A549 (cell line): Measurements from ENCODE around the gene RIMBP2. TPM values are rescaled to one million over a fixed set of nuclear protein-coding genes. Genes with fewer than 3 reads are reported as not detected.

ENCODE experiments used
- ATAC-seq, 2 experiments: fragments of 200-7000 bp in 1 of 2; fragments of >200 bp in 1 of 2; cut with Nextera tagmentation in 1 of 2; cut with Tn5 transposase in 1 of 2; 3 replicates each; pipeline versions ENCODE4 v1.8.0 to v1.9.1; 2018 to 2020; ENCODE audit warnings: mild to moderate bottlenecking in 1 of 2, moderate library complexity in 1 of 2
- CTCF ChIA-PET: fragments of 300-600 bp; sonication (Branson Sonifier 250); formaldehyde crosslinking; extraction: SDS; loops from one replicate; lab custom pipeline; 2021; ENCODE audit warnings: antibody characterized with exemption, inconsistent platforms; lab: Yijun Ruan, JAX
- POLR2A ChIA-PET: fragments of 350-600 bp; formaldehyde crosslinking; extraction: SDS; loops from one replicate; lab custom pipeline; 2021; ENCODE audit warnings: antibody characterized with exemption, inconsistent platforms; lab: Yijun Ruan, JAX
- DNase-seq, 2 experiments: peaks; one replicate each; pipeline versions ENCODE4 v3.0.0 to v3.0.0-alpha.2; 2011 to 2016; ENCODE audit warnings: low read depth in 1 of 2, low spot score in 1 of 2
- FAIRE-seq: peaks from 2 replicates; lab custom pipeline; 2011; peaks lifted over from hg19 to GRCh38; lab: Jason Lieb, UNC
- H3K27ac ChIP-seq, 2 experiments: fragments of >200 bp; sonication (Bioruptor Twin); formaldehyde crosslinking; 3 replicates each; pipeline ENCODE4 v1.5.1; 2016 to 2017
- H3K4me1 ChIP-seq: fragments of >200 bp; sonication (Bioruptor Twin); formaldehyde crosslinking; 3 replicates; pipeline ENCODE4 v1.6.1; 2016
- H3K4me2 ChIP-seq: fragments of >200 bp; sonication (Bioruptor Twin); formaldehyde crosslinking; 3 replicates; pipeline ENCODE4 v1.6.1; 2016
- H3K4me3 ChIP-seq: fragments of >200 bp; sonication (Bioruptor Twin); formaldehyde crosslinking; 3 replicates; pipeline ENCODE4 v1.5.1; 2016
- H3K9me3 ChIP-seq: fragments of >200 bp; sonication (Bioruptor Twin); formaldehyde crosslinking; 3 replicates; pipeline ENCODE4 v1.6.1; 2016
- ATOH8 ChIP-seq: fragments of 250-450 bp; sonication (Bioruptor Pico); IDR thresholded peaks from 2 replicates; pipeline ENCODE4 v1.5.0; 2020; ENCODE audit warnings: low read depth, mild to moderate bottlenecking, moderate library complexity
- CEBPB ChIP-seq, 2 experiments: fragments of >200 bp in 1 of 2; sonication (Bioruptor Twin) in 1 of 2; formaldehyde crosslinking in 1 of 2; IDR thresholded peaks; 2 replicates each; pipeline ENCODE4 v1.6.1; 2012 to 2016
- ELK1 ChIP-seq: fragments of 150-350 bp; IDR thresholded peaks from 2 replicates; pipeline ENCODE4 v1.6.1; 2014; ENCODE audit warnings: low read depth, mild to moderate bottlenecking, low read length
- ESRRA ChIP-seq: fragments of 150-350 bp; IDR thresholded peaks from 2 replicates; pipeline ENCODE4 v1.6.1; 2014; ENCODE audit warnings: mild to moderate bottlenecking, low read length, borderline replicate concordance
- FOXS1 ChIP-seq: fragments of 250-450 bp; sonication (Bioruptor Pico); IDR thresholded peaks from 2 replicates; pipeline ENCODE4 v1.5.0; 2020; ENCODE audit warnings: mild to moderate bottlenecking, moderate library complexity
- HDAC2 ChIP-seq: fragments of 200-600 bp; sonication (generic); IDR thresholded peaks from 2 replicates; pipeline ENCODE4 v1.6.1; 2016
- HOXB5 ChIP-seq: fragments of 250-450 bp; sonication (Bioruptor Pico); IDR thresholded peaks from 2 replicates; pipeline ENCODE4 v1.5.0; 2020; ENCODE audit warnings: mild to moderate bottlenecking, moderate library complexity
- JUN ChIP-seq, 2 experiments: fragments of >200 bp; sonication (Bioruptor Twin); formaldehyde crosslinking; IDR thresholded peaks; 2 replicates in 1 of 2; 3 replicates in 1 of 2; pipeline ENCODE4 v1.6.1; 2016 to 2017
- KDM5A ChIP-seq: fragments of 200-600 bp; sonication (generic); IDR thresholded peaks from 2 replicates; pipeline ENCODE4 v1.6.1; 2016; ENCODE audit warnings: antibody characterized with exemption, mild to moderate bottlenecking
- MAZ ChIP-seq: fragments of 150-350 bp; IDR thresholded peaks from 2 replicates; pipeline ENCODE4 v1.6.1; 2014; ENCODE audit warnings: antibody characterized with exemption, low read depth, low read length, borderline replicate concordance
- NPAS2 ChIP-seq: fragments of 250-450 bp; sonication (Bioruptor Pico); IDR thresholded peaks from 2 replicates; pipeline ENCODE4 v1.8.0; 2022; ENCODE audit warnings: mild to moderate bottlenecking, moderate library complexity, borderline replicate concordance
- PBX3 ChIP-seq: IDR thresholded peaks from 2 replicates; pipeline ENCODE4 v1.6.1; 2012
- REST ChIP-seq: fragments of 200-600 bp; sonication (generic); IDR thresholded peaks from 2 replicates; pipeline ENCODE4 v1.6.1; 2016; ENCODE audit warnings: antibody characterized with exemption, mild to moderate bottlenecking, moderate library complexity
- ZC3H11A ChIP-seq: fragments of 450-650 bp; IDR thresholded peaks from 2 replicates; pipeline ENCODE4 v1.6.1; 2014; ENCODE audit warnings: antibody characterized with exemption, mild to moderate bottlenecking
- WGBS: methylation state at CpG from one replicate; pipeline ENCODE4 v1.1.6; 2017; ENCODE audit errors: missing lambda C conversion rate; 5-methylcytosine and 5-hydroxymethylcytosine counted together
- polyA plus RNA-seq, 4 experiments: library from polyadenylated mRNA; depleted of rRNA in 3 of 4; stranded (reverse); fragments of >200 nt; fragmentation: RNase III in 1 of 4; extraction: RNeasy Plus Mini Kit Qiagen cat#74134 plus additional on column Dnase treatment in 1 of 4; gene quantifications; 2 replicates in 3 of 4; 3 replicates in 1 of 4; pipeline ENCODE4 v1.2.3, GENCODE V29; 2011 to 2017

RIMBP2 gene
- polyA plus RNA-seq, 2 of the 4 experiments (the other 2 are of a cell fraction) = not detected

GRCh38 chr12:130461839-130462557, 254.1 kb downstream of the RIMBP2 start:
- Histone ChIP-seq H3K4me3 (no peak overlapping the region), H3K9me3 (peaks cover 3% of the 10 kb centered on the region; the same call in 1 of the 3 replicates), H3K27ac (no peak overlapping the region), H3K4me2 (no peak overlapping the region), H3K4me1 (no peaks in the 10 kb centered on the region)
- peak; percentile 7 to 30; a peak in 2 of 6 replicates for ATAC-seq
- WGBS = 36% methylated on average over 22 of the region's 22 CpGs
- POLR2A ChIA-PET = no interaction called here
- no peak for DNase-seq
- no peak for FAIRE-seq
- peak; percentile 71 for TF ChIP-seq REST
- no peak for TF ChIP-seq MAZ
- CTCF ChIA-PET = interaction anchor here (1.1 kb wide), 1 partner anchor 286 kb away, joined by 3 read pairs; no protein-coding TSS in a partner anchor

- 4% methylated on average over 7 of the region's 7 CpGs for whole genome bisulfite sequencing
- Histone ChIP-seq H3K9me3 (no peaks in the 10 kb centered on the region), H3K4me1 (no peaks in the 10 kb centered on the region), H3K4me2 (no peak overlapping the region), H3K4me3 (no peak overlapping the region), H3K27ac (no peak overlapping the region)
- ATAC-seq = no peak
- CTCF ChIA-PET = interaction anchor here (1.1 kb wide), 2 partner anchors 36 to 287 kb away, joined by 3 read pairs; no protein-coding TSS in a partner anchor
- no peak for DNase-seq
- FAIRE-seq = no peak
- no peak for TF ChIP-seq ATOH8 (CRISPR knock-in tag)
- TF ChIP-seq ESRRA = no peak
- TF ChIP-seq KDM5A = no peak
- TF ChIP-seq ELK1 = no peak
- TF ChIP-seq JUN (IDR thresholded peaks at IDR 0.05) = no peak
- no peak for TF ChIP-seq PBX3
- TF ChIP-seq NPAS2 (CRISPR knock-in tag) = no peak
- no peak for TF ChIP-seq CEBPB (IDR thresholded peaks at IDR 0.05)
- no peak for TF ChIP-seq FOXS1
- no peak for TF ChIP-seq HOXB5
- TF ChIP-seq HDAC2 = no peak
- TF ChIP-seq ZC3H11A = no peak
- POLR2A ChIA-PET = no interaction called here
Measured at GRCh38 chr12:130461447-130461815, 254.7 kb downstream of the RIMBP2 start.
